Stimulated activated CD8-positive, alpha-beta memory T cell treated with anti-CD3 and anti-CD28 coated beads, Interleukin-7, amount 100 ng/mL, for 48 hours (primary cell): ENCODE results near the gene PLK2.

Experiments used
- DNase-seq, 2 donors: peaks; one replicate each; pipeline ENCODE4 v3.0.0-alpha.2; 2020; ENCODE audit warnings: low read depth in 1 of 2; ENCODE audit errors: extremely low read depth in 1 of 2

Gene PLK2

GRCh38 chr5:58450811-58451629 lies 8.9 kb downstream of the PLK2 start:
- DNase-seq: no peak

GRCh38 chr5:58450018-58450417 lies 9.9 kb downstream of the PLK2 start:
- DNase-seq: no peak

- no peak for DNase-seq
Measured at GRCh38 chr5:58447226-58447625, 12.7 kb downstream of the PLK2 start.

- DNase-seq: no peak
Measured at GRCh38 chr5:58446024-58446423, 13.9 kb downstream of the PLK2 start.

- DNase-seq: no peak
Measured at GRCh38 chr5:58444805-58445204, 15.1 kb downstream of the PLK2 start.

- no peak for DNase-seq
Measured at GRCh38 chr5:58440901-58441460, 18.9 kb downstream of the PLK2 start.

- DNase-seq: no peak
Measured at GRCh38 chr5:58439094-58439644, 20.7 kb downstream of the PLK2 start.

- no peak for DNase-seq
Measured at GRCh38 chr5:58437661-58438060, 22.2 kb downstream of the PLK2 start.

GRCh38 chr5:58431832-58432231 lies 28.1 kb downstream of the PLK2 start:
- no peak for DNase-seq

- no peak for DNase-seq
Measured at GRCh38 chr5:58412932-58413331, 47.0 kb downstream of the PLK2 start.

GRCh38 chr5:58412081-58412480 lies 47.8 kb downstream of the PLK2 start:
- no peak for DNase-seq

GRCh38 chr5:58411372-58411771 lies 48.5 kb downstream of the PLK2 start:
- no peak for DNase-seq

GRCh38 chr5:58410441-58410840 lies 49.4 kb downstream of the PLK2 start:
- no peak for DNase-seq

- no peak for DNase-seq
Measured at GRCh38 chr5:58407042-58407719, 52.7 kb downstream of the PLK2 start.

GRCh38 chr5:58406394-58406793 lies 53.5 kb downstream of the PLK2 start:
- no peak for DNase-seq

GRCh38 chr5:58405175-58405574 lies 54.7 kb downstream of the PLK2 start:
- no peak for DNase-seq

GRCh38 chr5:58404734-58405133 lies 55.2 kb downstream of the PLK2 start:
- DNase-seq: no peak
